GM18870 (cell line): Measurements from ENCODE around the gene NAV1.

Source experiments
- ATAC-seq: cut with Tn5 transposase; IDR thresholded peaks from one replicate; pipeline ENCODE4 v1.9.1; 2021; ENCODE audit warnings: moderate library complexity; ENCODE audit not compliant: unreplicated experiment

The NAV1 gene

DNA sequence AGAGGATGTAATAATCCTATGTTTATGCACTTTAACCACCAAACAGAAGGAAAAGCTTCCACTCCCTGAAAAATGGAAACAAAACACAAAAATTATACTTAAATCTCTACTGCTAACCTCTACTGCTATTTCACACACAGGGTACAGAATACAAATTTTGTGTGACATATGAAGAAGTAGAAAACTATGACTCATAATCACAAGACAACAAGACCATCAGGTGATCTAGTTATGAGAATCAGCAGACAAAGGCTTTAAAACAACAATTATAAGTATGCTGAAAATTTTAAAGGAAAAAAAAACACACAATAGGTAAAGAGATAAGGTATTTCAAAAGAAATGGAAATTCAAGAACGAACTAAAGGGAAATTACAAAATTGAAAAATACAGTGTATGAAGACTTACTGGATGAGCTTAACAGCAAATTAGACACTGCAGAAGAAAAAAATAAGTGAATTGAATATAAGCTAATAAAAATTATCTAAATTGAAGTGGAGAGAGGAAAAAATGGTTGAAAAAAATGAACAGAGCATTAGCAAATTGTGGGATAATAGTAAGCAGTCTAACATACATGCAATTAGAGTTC, 13.6 kb upstream of the NAV1 start:
- ATAC-seq: no peak

DNA sequence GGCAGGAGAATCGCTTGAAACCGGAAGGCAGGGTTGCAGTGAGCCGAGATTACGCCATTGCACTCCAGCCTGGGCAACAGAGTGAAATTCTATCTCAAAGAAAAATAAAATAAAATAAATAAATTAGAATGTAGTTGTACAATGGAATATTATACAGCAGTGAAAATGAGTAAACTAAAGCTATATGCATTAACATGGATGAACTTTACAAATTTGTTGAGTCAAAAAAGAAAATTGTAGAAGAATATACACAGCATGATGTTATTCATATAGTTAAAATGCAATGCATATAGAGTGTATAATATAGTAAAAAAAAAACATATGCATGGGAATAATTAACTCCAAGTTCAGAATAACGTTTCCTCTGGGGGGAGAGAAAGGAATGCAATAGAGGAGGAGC, 11.0 kb upstream of the NAV1 start:
- no peak for ATAC-seq

DNA sequence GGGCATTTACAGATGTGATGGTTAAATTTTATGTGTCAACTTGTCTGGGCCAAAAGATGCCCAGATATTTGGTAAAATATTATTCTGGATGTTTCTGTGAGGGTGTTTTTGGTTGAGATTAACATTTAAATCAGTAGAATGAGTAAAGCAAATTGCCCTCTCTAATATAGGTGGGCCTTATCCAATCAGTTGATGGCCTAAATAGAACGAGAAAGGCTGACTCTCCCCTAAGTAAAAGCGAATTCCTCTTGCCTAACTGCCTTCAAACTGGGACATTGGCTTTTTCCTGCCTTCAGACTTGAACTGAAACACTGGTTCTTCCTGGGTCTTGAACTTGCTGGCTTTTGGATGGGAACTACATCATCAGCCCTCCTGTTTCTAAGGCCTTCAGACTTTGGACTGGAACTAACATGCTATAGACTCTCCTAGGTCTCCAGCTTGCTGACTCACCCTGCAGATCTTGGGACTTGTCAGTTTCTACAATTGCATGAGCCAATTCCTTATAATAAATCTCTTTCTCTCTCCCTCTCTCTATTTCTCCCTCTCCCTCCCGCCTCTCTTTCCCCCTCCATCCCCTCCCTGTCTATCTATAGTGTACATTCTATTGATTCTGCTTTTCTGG, 10.2 kb upstream of the NAV1 start:
- ATAC-seq: no peak

DNA sequence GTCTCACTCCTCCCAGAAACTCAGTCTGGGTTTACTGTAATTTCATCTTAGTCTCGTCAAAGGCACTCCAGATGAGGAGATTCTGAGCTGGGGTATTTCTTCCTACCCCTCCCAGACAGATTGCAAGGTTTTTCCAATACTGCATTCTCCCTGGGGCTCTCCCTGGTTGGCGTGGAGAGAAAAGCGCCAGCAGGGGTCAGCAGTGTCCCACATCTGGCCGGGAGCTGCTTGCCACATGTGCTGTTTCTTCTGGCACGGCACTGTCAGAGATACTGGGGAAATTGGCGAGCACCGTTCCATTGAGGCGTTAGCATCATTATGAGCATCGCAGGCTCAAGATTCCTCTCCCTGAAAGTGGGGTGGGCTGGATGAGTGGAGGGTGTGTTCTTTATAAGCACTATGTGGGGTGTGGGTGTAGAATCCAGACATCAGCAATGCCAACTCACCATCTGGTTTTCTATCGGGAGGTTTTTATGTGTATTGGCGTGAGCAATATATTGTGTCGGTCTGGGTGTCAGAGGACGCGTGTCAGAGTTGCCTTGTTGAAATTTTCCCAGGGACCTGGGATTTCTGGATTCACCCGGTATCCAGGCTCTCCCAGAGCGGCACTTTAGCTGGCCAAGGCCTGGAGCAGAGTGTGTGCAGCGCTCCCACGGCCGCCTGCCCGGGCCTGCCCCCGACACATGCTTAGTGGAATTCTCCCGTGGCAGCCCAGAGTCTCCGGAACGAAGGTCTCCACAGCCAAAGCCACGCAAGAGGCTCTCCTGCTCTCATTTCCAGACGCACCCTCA, 8.0 kb upstream of the NAV1 start:
- no peak for ATAC-seq

DNA sequence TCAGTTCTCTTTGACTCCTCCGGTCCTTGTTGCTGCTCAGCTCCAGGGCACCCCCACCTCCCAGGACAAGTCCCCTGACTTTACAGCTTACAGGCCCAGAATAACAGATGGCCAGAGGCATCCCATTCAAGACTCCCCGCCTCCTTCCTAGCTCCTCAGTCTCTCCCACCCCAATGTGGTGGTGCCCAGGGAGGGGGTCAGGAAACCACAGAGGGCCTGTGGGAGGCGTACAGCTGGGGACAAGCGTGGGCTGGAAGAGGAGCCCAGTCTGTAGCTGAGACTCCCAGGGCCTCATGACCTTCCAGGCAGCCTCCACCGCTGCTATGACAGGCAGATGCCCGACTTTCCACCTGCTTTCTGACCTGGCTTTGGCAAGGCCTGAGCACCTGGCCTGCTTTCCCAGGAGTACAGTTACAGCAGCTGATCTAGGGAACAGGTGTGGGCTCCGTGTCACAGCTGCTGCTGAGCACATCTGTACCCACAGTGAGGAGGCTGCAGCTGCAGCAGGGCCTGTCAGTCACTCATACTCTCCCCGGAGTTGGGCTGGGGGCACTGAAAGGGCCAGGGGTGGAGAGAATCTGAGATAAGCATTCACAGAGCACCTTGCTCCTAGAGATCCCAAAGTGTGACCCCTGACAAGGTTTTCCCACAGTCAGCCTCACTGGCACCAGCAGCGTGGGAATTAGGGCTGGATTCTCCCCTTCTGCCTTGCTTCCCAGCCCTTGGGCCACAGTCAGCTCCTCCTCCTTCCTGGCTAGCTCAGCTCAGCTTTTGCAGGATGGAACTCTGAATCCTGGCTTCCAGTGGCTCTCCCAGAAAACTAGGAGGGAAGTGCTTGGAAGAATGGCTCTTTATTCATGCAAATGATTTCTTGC, 7.1 kb upstream of the NAV1 start:
- ATAC-seq: no peak

DNA sequence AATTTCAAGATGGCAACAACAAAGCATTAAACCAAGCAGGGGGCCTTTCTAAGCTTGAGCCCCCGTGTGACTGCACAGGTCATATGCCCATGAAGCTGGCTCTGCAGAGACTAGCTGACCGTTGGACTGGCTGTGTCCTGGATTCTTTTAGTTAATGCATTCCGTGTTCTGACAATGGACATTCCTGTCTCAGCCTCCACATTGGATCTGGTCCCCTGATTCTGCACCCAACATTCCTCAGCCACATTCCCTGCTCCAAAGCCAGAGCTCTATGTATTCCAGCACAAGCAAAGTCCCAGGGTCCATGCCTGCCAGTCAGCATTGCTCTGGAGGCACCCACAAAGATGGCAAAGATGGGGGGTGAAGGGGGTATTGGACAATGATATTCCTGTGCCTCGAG, 5.1 kb upstream of the NAV1 start:
- no peak for ATAC-seq

DNA sequence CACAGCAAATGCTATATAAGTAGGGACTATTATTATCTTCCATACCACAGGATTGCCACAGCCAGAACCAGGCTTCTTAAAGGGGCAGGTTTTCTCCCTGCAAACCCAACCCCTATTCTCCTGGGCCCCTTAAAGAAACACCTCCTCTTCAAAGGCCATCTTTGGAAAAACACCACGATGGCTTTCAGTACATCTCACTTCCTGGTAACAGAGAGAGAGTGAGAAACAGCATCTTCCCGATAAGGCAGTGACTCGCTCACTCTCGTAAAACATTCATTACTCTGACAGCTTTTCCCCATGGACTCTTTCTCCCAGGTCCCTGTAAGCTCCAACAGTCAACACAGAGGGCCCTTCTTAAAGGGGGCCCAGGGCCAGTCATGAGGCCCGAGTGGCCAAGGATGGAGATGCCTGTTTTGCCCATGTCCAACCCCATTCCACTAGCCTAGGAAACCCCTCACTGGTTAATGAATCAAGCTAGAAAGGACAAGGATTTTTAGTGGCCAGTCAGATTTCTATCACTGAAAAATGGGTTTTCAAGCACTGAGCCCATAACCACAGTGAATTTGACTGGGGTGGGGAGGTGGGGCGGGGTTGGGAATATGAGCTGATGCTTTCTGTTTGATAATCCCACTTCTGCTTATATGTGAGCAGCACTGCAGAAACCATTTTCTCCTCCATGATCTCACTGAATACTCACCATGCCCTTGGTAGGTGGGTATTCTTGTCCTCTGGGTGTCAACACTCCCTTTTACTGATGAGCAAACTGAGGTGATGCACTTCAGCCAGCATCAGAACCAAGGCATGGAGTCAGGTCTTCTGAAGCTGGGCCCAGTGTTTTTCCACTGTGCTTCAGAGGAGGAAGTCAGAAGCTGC, 3.6 kb upstream of the NAV1 start:
- ATAC-seq: no peak

DNA sequence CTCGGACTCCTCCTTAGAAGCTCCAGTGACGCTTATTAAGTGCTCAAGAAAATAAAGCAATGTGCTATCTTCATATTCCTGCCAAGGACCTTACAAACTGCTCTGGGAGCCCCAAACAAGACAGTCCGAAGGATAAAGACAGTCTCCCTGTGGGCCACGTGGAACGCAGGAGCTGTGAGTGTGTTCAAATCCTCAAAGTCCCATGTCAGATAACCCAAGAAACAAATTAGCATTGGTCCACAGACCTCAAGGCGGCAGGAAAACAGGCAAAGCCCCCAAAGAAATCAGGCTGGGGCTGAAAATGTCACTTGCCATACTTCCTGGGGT, 3.0 kb upstream of the NAV1 start:
- ATAC-seq: no peak

DNA sequence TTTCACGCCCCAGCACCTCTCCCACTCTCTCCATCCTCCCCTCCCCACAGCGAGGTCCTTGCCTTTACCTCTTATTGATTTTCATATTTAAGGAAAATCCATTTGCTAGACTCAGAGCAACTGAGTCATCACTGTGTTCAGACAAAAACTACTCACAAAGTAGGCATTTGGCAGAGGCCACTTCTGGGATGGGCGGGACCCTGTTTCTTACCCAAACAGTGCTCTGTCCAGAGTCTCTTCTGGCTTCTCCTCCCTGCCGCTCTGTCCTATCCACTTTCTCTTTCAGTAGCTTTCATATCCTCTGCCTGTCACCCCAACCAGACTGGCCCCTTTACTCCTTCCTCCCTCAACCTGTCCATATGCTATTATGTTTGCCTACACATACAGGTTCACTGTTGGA, 2.4 kb upstream of the NAV1 start:
- ATAC-seq: no peak

DNA sequence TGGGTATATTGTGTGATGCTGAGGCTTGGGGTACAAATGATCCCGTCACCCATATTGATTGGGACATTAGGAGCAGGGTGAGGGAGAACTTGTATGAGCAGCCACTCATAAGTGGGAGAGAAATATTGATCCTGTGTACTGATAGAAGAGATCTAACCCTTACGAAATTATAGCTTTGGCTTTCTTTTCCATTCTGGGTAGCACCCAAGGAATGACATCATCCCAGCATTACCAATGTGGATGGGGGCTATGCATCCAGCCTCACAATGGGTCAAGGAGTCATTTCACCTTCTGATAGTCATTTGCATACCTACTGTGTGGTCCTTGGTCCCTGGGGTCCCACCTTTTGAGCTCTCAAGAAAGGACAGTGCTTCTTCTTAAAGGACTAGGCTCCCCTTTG, 1.9 kb upstream of the NAV1 start:
- no peak for ATAC-seq

DNA sequence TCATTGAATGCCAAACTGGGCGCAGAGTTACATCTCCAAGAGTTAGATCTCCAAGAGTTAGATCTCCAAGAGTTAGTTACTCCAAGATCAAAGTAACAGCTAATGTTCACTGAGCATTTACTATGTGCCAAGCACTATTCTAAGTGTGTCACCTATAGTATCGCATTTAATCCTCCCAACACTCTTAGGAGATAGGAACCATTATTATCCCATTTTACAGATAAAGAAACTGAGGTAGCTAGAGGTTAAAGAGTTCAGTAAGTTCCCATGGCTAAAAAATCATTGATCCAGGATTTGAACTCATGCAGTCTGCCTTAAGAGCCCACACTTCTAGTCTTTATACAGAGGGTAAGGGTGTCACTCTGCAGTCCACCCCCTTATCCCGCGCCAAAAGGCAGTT, 1.5 kb upstream of the NAV1 start:
- no peak for ATAC-seq

DNA sequence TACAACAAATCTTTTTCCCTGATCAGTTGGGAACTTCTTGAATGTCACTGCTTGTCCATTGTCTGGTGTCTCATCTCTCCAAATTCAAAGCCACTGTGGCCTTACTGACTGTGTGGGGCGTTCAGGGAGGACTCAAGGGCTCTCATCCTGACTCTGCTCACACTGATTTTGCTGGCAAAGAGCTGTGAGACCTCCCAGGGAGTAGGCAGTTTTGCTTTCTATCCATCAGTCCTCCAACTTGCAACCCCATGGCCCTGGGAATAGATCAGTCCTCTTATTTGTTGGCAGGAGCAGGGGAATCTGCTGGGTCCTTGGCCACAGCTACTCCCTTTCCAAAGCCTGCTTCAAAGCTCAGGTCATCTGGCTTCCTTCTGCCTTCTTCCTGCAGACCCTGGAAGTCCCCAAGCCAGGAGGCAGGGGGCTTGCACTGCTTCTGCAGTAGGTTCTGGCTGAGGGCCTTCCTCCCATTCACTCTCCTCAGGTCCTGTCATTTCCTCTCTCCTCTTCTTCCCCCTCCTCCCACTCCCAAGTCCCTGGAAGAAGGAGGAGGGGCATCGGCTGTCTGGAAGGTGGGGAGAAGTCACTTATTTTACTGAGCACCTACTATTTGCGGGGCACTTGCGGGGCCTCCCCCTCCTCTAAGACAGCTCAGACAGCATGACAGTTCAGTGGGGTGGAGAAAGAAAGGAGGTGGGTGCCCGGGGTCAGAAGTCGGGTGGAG, 876 bp upstream of the NAV1 start:
- no peak for ATAC-seq

DNA sequence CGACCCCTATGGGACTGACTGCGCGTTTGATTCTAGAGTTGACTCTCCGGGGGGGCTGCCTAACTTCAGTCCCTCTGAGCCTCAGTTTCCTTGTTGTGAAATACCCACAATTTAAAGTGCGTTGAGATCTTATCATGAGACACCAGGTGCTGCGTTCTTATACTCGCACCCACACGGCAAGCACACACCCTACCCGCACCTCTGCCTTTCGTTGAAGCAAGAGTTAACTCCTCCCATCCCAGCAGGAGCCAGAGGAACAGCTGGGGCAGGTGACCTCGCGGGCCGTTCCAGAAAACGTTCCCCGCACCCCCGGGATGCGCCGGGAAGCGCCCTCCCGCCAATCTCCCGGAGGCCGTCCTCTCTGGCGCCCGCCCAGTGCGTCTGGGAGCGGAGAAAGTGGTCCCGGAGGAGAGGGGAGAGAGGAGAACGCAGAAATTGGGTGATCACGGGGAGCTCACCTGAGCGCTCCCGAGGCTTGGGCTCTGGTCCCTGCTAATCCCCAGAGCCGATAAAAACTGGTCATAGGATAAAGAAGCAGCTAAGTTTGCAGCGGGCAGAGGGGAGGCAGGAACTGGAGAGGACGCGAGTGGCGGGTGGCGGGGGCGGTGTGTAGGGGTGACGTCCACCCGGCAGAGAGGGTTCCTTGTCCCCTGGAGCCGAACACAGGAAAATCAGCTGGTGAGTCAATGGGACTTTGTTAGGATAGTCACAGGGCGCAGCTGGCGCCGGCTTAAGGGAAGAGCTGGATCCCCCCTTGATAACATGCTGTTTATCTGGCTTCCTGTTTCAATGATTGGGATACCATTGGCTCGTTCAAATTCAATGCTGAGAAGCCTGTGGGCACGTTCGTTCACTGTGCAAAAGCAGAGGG, 869 bp downstream of the NAV1 start:
- ATAC-seq: no peak

DNA sequence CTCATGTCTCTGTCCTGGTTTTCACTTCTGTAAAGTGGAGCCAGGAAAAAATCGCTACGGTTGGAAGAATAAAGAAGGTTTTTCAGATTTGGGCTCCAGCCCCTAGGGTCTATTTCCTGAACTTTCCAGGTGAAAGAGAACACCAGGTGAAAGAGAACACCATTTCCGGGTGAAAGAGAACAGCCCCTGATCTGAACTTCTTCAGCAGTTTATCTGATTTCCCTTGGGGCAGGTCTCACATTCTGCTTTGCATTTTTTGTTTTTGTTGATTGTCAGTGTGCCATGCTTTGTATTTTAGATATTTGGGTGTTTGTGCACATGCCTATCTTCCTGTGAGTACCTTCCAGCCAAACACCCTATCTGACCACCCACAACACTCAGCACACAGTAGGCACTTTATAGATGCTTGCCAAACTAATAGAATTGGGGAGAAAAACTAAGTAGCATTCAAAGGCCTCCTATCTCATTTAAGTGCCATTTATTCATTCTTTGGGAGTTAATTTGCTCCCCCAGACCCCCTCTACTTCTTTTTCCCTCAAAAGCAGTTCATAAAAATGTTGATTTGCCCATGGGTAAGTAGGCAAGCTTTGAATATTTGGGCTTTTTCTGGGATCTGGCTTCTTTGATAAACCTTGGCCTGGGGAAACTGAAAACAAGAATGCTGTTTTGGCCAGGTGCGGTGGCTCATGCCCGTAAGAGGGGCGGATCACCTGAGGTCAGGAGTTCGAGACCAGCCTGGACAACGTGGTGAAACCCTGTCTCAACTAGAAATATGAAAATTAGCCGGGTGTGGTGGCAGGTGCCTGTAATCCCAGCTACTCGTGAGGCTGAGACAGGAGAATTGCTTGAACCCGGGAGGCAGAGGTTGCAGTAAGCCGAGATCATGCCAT, 2.2 kb downstream of the NAV1 start:
- no peak for ATAC-seq

DNA sequence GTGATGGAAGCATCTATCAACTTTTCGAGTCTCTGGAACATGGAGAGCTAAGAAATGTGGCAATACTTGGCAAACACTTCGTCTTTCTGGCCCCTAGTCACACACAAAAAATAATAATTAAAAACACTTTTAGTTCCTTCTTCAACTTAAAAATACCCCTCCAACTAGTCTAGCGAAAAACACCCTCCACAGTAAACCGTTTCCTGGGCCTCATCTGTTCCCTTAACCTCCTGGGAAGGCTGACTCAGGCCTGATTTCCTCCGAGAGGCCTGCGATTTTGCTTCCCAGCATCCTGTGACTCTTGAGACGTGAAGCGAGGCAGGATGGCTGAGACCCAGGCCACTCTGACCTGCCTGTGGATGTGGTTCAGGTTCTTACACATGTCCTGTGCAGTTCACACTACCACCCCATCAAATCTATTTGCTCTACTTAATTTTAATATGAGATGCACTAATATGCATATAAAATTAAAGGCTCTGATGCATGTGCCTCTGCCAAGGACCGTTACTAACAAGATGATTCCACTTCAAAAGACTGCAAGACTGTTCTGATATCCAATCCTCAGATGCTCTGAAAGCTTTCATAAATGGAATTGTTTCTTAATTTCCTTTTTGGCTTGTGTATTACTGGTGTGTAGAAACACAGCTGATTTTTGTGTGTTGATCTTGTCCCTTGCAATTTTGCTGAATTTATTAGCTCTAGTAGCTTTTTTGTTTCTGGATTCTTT, 3.5 kb downstream of the NAV1 start:
- ATAC-seq: no peak

DNA sequence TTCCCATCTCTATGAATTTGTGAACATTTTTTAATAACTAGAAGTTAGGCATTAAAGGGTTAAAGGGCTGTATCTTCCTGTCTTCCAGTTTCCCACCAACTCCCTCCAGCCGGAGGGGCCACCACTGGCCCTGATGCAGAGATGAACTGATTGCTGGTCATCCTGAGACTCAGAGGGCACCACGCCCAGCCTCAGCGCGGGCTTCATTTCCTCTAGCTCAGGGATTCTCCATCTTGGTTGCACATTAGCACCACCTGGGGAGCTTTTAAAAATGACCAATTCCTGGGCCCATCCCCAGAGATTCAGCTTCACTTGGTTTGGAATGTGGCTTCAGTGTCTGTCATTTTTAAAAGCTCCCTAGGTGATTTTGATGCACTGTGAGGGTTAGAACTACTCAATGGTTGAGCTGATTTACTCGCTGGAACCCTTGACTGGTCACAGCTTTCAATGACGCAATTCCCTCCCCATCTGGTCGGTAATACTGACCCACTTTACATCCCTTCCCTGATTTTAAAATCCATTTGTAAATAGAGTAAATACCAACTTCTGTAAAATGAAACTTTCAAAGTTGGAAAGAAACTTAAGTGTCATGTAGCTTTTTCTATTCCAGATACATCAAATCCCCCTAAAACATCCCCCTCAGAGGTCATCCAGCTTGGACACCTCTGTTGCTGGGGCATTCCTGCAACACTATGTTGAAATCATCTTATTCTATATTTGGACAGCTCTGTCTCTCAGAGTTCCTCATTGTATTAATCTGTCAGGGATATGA, 5.1 kb downstream of the NAV1 start:
- ATAC-seq: no peak

DNA sequence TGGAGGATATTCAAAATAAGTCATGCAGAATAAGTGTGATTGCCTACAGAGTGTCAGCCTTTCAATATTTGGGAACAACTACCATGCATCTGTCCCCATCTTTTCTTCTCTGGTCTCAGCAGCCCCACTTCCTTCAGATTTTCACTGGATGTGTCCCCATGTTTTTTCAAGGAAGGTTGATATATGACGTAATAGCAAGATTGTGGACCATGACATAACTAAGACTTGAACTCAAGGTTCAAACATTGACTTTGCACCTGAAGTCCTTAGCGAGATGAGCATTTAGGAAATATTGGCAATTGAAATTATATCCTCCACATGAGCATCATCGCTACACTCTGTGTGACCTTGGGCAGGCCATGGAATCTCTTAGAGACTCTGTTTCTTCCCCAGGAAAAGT, 5.8 kb downstream of the NAV1 start:
- ATAC-seq: no peak
